ENCODE results near the gene RAD9A. TPM values are rescaled to one million over a fixed set of nuclear protein-coding genes. Genes with fewer than 3 reads are reported as not detected.

Gene RAD9A
- total and polyA plus RNA-seq, 3 experiments from 2014 or later, result 9.4 to 38.8 (median 36.8) TPM

- no peaks in the 10 kb centered on the region for H3K36me3 ChIP-seq (ENCODE audit: insufficient read depth, low read length)
- no peak overlapping the region for H3K4me3 Mint-ChIP-seq
These were observed 42.3 kb upstream of the RAD9A start for GRCh38 chr11:67349457-67349856.

GRCh38 chr11:67349928-67350465 is 41.8 kb upstream of the RAD9A start:
- H3K27me3 Mint-ChIP-seq, result no peaks in the 10 kb centered on the region
- ChIA-PET POLR2A (interaction anchor here (1.8 kb wide), 1 partner anchor 42 kb away, joined by 7 read pairs; the partner anchor contains the start of gene RAD9A), CTCF (interaction anchor here (0.7 to 19.6 kb wide), 12 partner anchors 13 to 116 kb away, joined by 3 to 860 read pairs (median 8); partner anchors contain the start of genes ANKRD13D, CLCF1, PPP1CA and RAD9A)
- DNase-seq, result no peak
- no peak overlapping the region for H3K4me3 Mint-ChIP-seq
- Histone ChIP-seq H3K27ac (ENCODE audit: low read depth, low read length) (no peak overlapping the region), H3K4me3 (ENCODE audit: low read length) (no peak overlapping the region), H3K36me3 (ENCODE audit: insufficient read depth, low read length) (no peaks in the 10 kb centered on the region), H3K9me3 (ENCODE audit: low read length) (no peaks in the 10 kb centered on the region), H3K4me1 (ENCODE audit: insufficient read depth, low read length) (peaks cover 54% of the 10 kb centered on the region), H3K27me3 (ENCODE audit: insufficient read depth, low read length, poor library complexity, severe bottlenecking) (no peaks in the 10 kb centered on the region)
- H3K4me1 Mint-ChIP-seq, result peaks cover 33 to 71% (median 61%) of the 10 kb centered on the region in 3 donors
- H3K27ac Mint-ChIP-seq, result peak overlapping the region in 5 of 8 donors; percentile 6 to 86 (median 74)
- H3K36me3 Mint-ChIP-seq, result peaks cover 0 to 12% (median 2%) of the 10 kb centered on the region in 3 donors
- no peaks in the 10 kb centered on the region for H3K9me3 Mint-ChIP-seq

More at GRCh38 chr11:67349457-67349856, 42.3 kb upstream of the RAD9A start:
- DNase-seq, result no peak
- ChIA-PET POLR2A (interaction anchor here (0.9 kb wide), 1 partner anchor 31 kb away, joined by 4 read pairs; no protein-coding TSS in a partner anchor), CTCF (interaction anchor here (1.0 to 19.6 kb wide), 2 partner anchors 11 to 32 kb away, joined by 3 to 860 read pairs; partner anchors contain the start of genes CLCF1 and RAD9A)
- Mint-ChIP-seq H3K27me3 (no peaks in the 10 kb centered on the region), H3K4me1 (peaks cover 32 to 70% (median 59%) of the 10 kb centered on the region in 3 donors), H3K27ac (peak overlapping the region in 6 of 8 donors; percentile 17 to 86 (median 70)), H3K36me3 (peaks cover 0 to 12% (median 2%) of the 10 kb centered on the region in 3 donors), H3K9me3 (no peaks in the 10 kb centered on the region)
- Histone ChIP-seq H3K9me3 (ENCODE audit: low read length) (no peaks in the 10 kb centered on the region), H3K27me3 (ENCODE audit: insufficient read depth, low read length, poor library complexity, severe bottlenecking) (no peaks in the 10 kb centered on the region), H3K27ac (ENCODE audit: low read depth, low read length) (no peak overlapping the region), H3K4me1 (ENCODE audit: insufficient read depth, low read length) (peaks cover 54% of the 10 kb centered on the region), H3K4me3 (ENCODE audit: low read length) (no peak overlapping the region)

- no peak overlapping the region for H3K27ac ChIP-seq (ENCODE audit: low read depth, low read length)
- H3K27me3 Mint-ChIP-seq, result no peaks in the 10 kb centered on the region
- peaks cover 30 to 59% (median 52%) of the 10 kb centered on the region in 3 donors for H3K4me1 Mint-ChIP-seq
- POLR2A ChIA-PET, result interaction anchor here (0.6 to 4.1 kb wide), 6 partner anchors 23 to 229 kb away, joined by 3 to 51 read pairs (median 6); partner anchors contain the start of genes CLCF1, PPP1CA and RAD9A
- peaks cover 0 to 12% (median 2%) of the 10 kb centered on the region in 3 donors for H3K36me3 Mint-ChIP-seq
- H3K9me3 ChIP-seq (ENCODE audit: low read length), result no peaks in the 10 kb centered on the region
- peak overlapping the region; percentile 1 for H3K4me3 ChIP-seq (ENCODE audit: low read length)
- CTCF ChIA-PET, result interaction anchor here (0.7 to 19.6 kb wide), 36 partner anchors 8 to 278 kb away, joined by 3 to 860 read pairs (median 5); partner anchors contain the start of genes AIP, ANKRD13D, CDK2AP2 and CLCF1
- peak; percentile 55 to 77 (median 63) for DNase-seq
- no peaks in the 10 kb centered on the region for H3K9me3 Mint-ChIP-seq
- no peaks in the 10 kb centered on the region for H3K27me3 ChIP-seq (ENCODE audit: insufficient read depth, low read length, poor library complexity, severe bottlenecking)
- H3K4me1 ChIP-seq (ENCODE audit: insufficient read depth, low read length), result peaks cover 41% of the 10 kb centered on the region
- no peaks in the 10 kb centered on the region for H3K36me3 ChIP-seq (ENCODE audit: insufficient read depth, low read length)
- H3K27ac Mint-ChIP-seq, result peak overlapping the region; percentile 88 to 97 (median 93)
- H3K4me3 Mint-ChIP-seq, result peak overlapping the region; percentile 67 to 98 (median 80)
These were observed 40.3 kb upstream of the RAD9A start for GRCh38 chr11:67351275-67352005.

GRCh38 chr11:67352546-67353316 is 39.1 kb upstream of the RAD9A start:
- peak in 1 of 5 donors; percentile 55 for DNase-seq
- H3K36me3 Mint-ChIP-seq, result peaks cover 0 to 12% (median 2%) of the 10 kb centered on the region in 3 donors
- H3K27ac ChIP-seq (ENCODE audit: low read depth, low read length), result peak overlapping the region; percentile 96
- peaks cover 50% of the 10 kb centered on the region for H3K4me1 ChIP-seq (ENCODE audit: insufficient read depth, low read length)
- H3K27me3 Mint-ChIP-seq, result no peaks in the 10 kb centered on the region
- no peaks in the 10 kb centered on the region for H3K36me3 ChIP-seq (ENCODE audit: insufficient read depth, low read length)
- H3K9me3 Mint-ChIP-seq, result no peaks in the 10 kb centered on the region
- H3K27ac Mint-ChIP-seq, result peak overlapping the region; percentile 97 to 99 (median 98)
- H3K27me3 ChIP-seq (ENCODE audit: insufficient read depth, low read length, poor library complexity, severe bottlenecking), result no peaks in the 10 kb centered on the region
- peaks cover 35 to 67% (median 56%) of the 10 kb centered on the region in 3 donors for H3K4me1 Mint-ChIP-seq
- H3K9me3 ChIP-seq (ENCODE audit: low read length), result no peaks in the 10 kb centered on the region
- ChIA-PET POLR2A (interaction anchor here (0.6 to 4.1 kb wide), 27 partner anchors 8 to 790 kb away, joined by 3 to 51 read pairs (median 5); partner anchors contain the start of genes AIP, ANKRD13D, CLCF1 and KDM2A), CTCF (interaction anchor here (0.6 to 19.6 kb wide), 15 partner anchors 10 to 153 kb away, joined by 3 to 860 read pairs (median 7); partner anchors contain the start of genes CLCF1, GPR152, PITPNM1 and PPP1CA)
- peak overlapping the region; percentile 92 to 98 (median 95) for H3K4me3 Mint-ChIP-seq
- H3K4me3 ChIP-seq (ENCODE audit: low read length), result peak overlapping the region; percentile 96

- Mint-ChIP-seq H3K9me3 (no peaks in the 10 kb centered on the region), H3K4me1 (peaks cover 35 to 69% (median 55%) of the 10 kb centered on the region in 3 donors)
- POLR2A ChIA-PET, result interaction anchor here (0.5 to 4.1 kb wide), 29 partner anchors 9 to 791 kb away, joined by 3 to 51 read pairs (median 5); partner anchors contain the start of genes AIP, ANKRD13D, CLCF1 and KDM2A
These were observed 38.3 kb upstream of the RAD9A start, which contains the start of gene POLD4 for GRCh38 chr11:67353317-67354074. POLD4 (minus strand) TSS chr11:67353546; CDS start chr11:67353399, 147 bp downstream.

GRCh38 chr11:67354075-67355022 is 37.4 kb upstream of the RAD9A start:
- no peak for DNase-seq
- H3K36me3 Mint-ChIP-seq, result peaks cover 0 to 12% (median 0%) of the 10 kb centered on the region in 3 donors
- Histone ChIP-seq H3K4me1 (ENCODE audit: insufficient read depth, low read length) (peaks cover 50% of the 10 kb centered on the region), H3K9me3 (ENCODE audit: low read length) (no peaks in the 10 kb centered on the region), H3K4me3 (ENCODE audit: low read length) (peak overlapping the region; percentile 96), H3K36me3 (ENCODE audit: insufficient read depth, low read length) (no peaks in the 10 kb centered on the region), H3K27ac (ENCODE audit: low read depth, low read length) (peak overlapping the region; percentile 96), H3K27me3 (ENCODE audit: insufficient read depth, low read length, poor library complexity, severe bottlenecking) (no peaks in the 10 kb centered on the region)
- peak overlapping the region; percentile 94 to 99 (median 98) for H3K27ac Mint-ChIP-seq
- ChIA-PET POLR2A (interaction anchor here (0.5 to 4.1 kb wide), 17 partner anchors 8 to 113 kb away, joined by 3 to 51 read pairs (median 8); partner anchors contain the start of genes ANKRD13D, CLCF1, PPP1CA and PTPRCAP), CTCF (interaction anchor here (0.7 to 19.6 kb wide), 9 partner anchors 8 to 101 kb away, joined by 3 to 860 read pairs (median 8); partner anchors contain the start of genes CLCF1, PPP1CA and RAD9A)
- peaks cover 33 to 61% (median 46%) of the 10 kb centered on the region in 3 donors for H3K4me1 Mint-ChIP-seq
- no peaks in the 10 kb centered on the region for H3K9me3 Mint-ChIP-seq
- H3K4me3 Mint-ChIP-seq, result peak overlapping the region; percentile 92 to 98 (median 95)
- H3K27me3 Mint-ChIP-seq, result no peaks in the 10 kb centered on the region

More at GRCh38 chr11:67353317-67354074, 38.3 kb upstream of the RAD9A start, which contains the start of gene POLD4:
- H3K4me3 Mint-ChIP-seq, result peak within 1 kb of the TSS; percentile 92 to 98 (median 95)
- Histone ChIP-seq H3K27ac (ENCODE audit: low read depth, low read length) (peak within 1 kb of the TSS; percentile 96), H3K27me3 (ENCODE audit: insufficient read depth, low read length, poor library complexity, severe bottlenecking) (no peaks in the 10 kb centered on the region), H3K9me3 (ENCODE audit: low read length) (no peaks in the 10 kb centered on the region), H3K4me1 (ENCODE audit: insufficient read depth, low read length) (peaks cover 50% of the 10 kb centered on the region), H3K4me3 (ENCODE audit: low read length) (peak within 1 kb of the TSS; percentile 96), H3K36me3 (ENCODE audit: insufficient read depth, low read length) (no peaks in the 10 kb centered on the region)
- no peaks in the 10 kb centered on the region for H3K27me3 Mint-ChIP-seq
- CTCF ChIA-PET, result interaction anchor here (0.6 to 19.6 kb wide), 14 partner anchors 11 to 152 kb away, joined by 3 to 860 read pairs (median 7); partner anchors contain the start of genes CLCF1, PITPNM1, PPP1CA and PTPRCAP
- peaks cover 0 to 12% (median 2%) of the 10 kb centered on the region in 3 donors for H3K36me3 Mint-ChIP-seq
- H3K27ac Mint-ChIP-seq, result peak within 1 kb of the TSS; percentile 97 to 99 (median 98)
- DNase-seq, result peak; percentile 92 to 97 (median 96)

All from CD8-positive, alpha-beta memory T cell (primary cell).